Memory B cell (primary cell): ENCODE data around the gene RPS6KA5.

Experiments used
- ATAC-seq: fragments of 150-1000 bp; cut with Tn5 transposase; 2 replicates; pipeline ENCODE4 v1.10.0; 2021; ENCODE audit warnings: low read depth, mild to moderate bottlenecking, moderate library complexity
- DNase-seq, 2 donors: peaks; one replicate each; pipeline ENCODE4 v3.0.0; 2022; ENCODE audit warnings: low spot score in 2 of 2
- H3K27ac Mint-ChIP-seq: one replicate; pipeline ENCODE4 v1.8.0; 2022; ENCODE audit warnings: mild to moderate bottlenecking, moderate library complexity, mixed read lengths
- H3K27me3 Mint-ChIP-seq: one replicate; pipeline ENCODE4 v1.8.0; 2022; ENCODE audit warnings: mixed read lengths
- H3K36me3 Mint-ChIP-seq: one replicate; pipeline ENCODE4 v1.8.0; 2022; ENCODE audit warnings: mild to moderate bottlenecking, mixed read lengths
- H3K4me1 Mint-ChIP-seq: one replicate; pipeline ENCODE4 v1.8.0; 2022; ENCODE audit warnings: mixed read lengths
- H3K4me3 Mint-ChIP-seq: one replicate; pipeline ENCODE4 v1.8.0; 2022; ENCODE audit warnings: mild to moderate bottlenecking, moderate library complexity, mixed read lengths
- H3K9me3 Mint-ChIP-seq: one replicate; pipeline ENCODE4 v1.8.0; 2022; ENCODE audit warnings: mixed read lengths

Gene RPS6KA5

DNA sequence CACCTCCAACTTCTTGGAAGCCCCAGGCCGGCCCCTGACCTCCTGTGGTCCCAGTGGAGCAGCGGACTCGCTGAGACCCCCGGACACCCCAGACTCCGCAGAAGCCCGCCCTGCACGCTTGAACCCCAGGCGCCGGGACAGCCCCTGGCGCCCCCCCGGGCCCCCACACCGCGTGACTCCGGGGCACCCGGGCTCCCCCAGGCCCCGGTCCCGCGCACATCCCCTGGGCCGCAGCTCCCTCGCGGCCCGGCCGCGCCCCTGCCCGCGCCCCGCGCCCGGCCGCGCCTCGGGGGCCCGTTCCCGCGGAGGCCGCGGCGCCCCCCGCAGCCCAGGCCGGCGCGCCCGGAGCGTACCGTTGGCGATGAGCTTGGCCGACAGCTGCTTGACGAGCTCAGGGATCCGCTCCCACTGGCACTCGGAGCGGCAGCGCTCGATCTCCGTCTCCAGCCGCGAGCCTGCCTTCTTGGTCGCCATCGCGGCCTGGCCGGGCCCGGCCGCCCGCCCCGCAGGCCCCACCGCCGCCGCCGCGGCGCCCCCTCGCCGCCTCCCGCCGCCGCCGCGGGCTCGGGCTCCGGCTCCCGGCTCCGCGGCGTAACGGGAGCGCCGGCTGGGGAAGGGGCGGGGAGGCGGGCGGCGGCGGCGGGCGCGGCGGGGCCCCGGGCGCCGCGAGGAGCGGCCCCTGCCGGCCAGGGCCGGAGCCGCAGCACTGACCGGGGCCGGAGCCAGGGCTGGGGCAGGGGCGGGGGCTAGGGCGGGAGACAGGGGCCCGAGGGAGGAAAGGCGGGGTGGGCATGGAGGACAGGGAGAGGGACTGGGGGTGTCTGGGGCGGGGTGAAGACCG, 244.4 kb downstream of the RPS6KA5 start, which contains the start of gene TTC7B:
Gene TTC7B, minus strand, starts transcription at position 609 of the 841 bp plus-strand sequence. Its CDS starts 135 bp downstream, at position 474.
- H3K9me3 Mint-ChIP-seq = no peaks in the 10 kb centered on the region
- ATAC-seq = peak; percentile 82
- no peaks in the 10 kb centered on the region for H3K36me3 Mint-ChIP-seq
- H3K4me3 Mint-ChIP-seq = peak within 1 kb of the TSS; percentile 70
- peak; percentile 12 to 35 for DNase-seq
- no peak within 1 kb of the TSS for H3K27ac Mint-ChIP-seq
- H3K27me3 Mint-ChIP-seq = peaks cover 11% of the 10 kb centered on the region
- H3K4me1 Mint-ChIP-seq = peaks cover 4% of the 10 kb centered on the region

DNA sequence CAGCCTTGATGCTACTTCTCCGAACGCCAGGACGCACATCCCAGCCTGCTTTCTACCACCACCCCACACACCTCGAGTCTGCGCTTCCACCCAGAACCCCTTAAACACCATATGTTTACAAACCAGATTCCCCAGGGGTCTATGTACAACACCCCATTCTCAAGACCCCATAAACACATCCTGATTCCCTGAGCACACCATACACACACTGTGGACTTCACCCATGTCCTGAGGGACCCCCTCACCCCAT, 244.9 kb downstream of the RPS6KA5 start:
- peak overlapping the region; percentile 70 for H3K4me3 Mint-ChIP-seq
- peaks cover 4% of the 10 kb centered on the region for H3K4me1 Mint-ChIP-seq
- peaks cover 11% of the 10 kb centered on the region for H3K27me3 Mint-ChIP-seq
- no peaks in the 10 kb centered on the region for H3K36me3 Mint-ChIP-seq
- H3K27ac Mint-ChIP-seq = no peak overlapping the region
- H3K9me3 Mint-ChIP-seq = no peaks in the 10 kb centered on the region
- no peak for DNase-seq
- ATAC-seq = no peak

DNA sequence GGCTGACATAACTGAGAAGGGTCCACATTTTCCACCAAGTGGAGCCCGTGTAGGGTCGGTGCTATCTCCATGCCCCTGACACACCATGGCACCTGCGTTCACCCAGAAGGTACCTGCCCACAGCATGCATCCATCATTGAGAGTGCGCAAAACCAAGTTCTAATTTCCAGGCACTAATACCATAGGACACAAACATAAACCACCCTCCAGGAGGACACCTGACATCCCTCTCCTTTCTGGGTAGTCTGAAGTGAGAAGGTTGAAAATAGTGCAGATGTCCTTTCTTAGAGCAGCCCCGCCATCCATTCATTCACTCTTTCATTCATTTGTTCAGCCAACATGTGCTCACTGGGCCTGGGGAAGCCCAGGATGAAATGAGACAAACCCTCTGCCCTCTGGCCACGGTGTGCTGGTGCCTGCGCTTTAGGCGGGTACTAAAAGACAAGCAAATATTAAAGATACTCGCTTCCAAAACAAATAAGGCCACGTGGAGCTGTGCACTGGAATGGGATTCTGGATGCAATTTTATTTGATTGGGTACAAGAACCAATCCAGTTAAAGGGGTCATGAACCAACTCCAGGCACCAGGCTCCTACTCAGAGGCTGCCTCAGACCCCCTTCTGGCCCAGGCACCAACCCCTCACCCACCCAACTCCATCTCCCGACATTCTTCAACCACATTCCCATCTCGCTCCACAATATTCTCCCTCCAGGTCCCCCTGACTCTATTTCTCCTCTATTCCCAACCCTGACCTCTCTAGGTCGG, 245.5 kb downstream of the RPS6KA5 start:
- Mint-ChIP-seq H3K9me3 (no peaks in the 10 kb centered on the region), H3K4me1 (peaks cover 4% of the 10 kb centered on the region), H3K4me3 (peak overlapping the region; percentile 70), H3K27ac (no peak overlapping the region), H3K36me3 (no peaks in the 10 kb centered on the region), H3K27me3 (peaks cover 11% of the 10 kb centered on the region)
- DNase-seq (no peak), ATAC-seq (no peak)

DNA sequence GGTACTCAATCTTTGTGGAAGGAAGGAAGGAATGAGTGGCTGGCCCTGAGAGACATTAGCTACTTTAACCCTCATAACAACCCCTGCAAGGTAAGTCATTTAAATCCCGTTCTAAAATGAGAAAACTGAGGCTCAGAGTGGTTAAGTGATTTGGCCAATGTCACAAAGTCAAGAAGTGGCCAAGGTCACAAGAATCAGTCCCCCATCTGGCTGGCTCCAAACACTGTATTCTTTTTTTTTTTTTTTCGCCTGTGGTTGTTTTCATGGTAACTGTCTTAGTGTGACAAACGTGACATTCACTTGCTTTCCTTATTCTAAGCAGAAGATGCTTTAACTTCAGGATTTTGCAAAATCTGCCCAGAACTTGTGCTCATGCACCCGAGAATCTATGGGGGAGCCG, 247.0 kb downstream of the RPS6KA5 start:
- H3K9me3 Mint-ChIP-seq = no peaks in the 10 kb centered on the region
- no peak overlapping the region for H3K4me3 Mint-ChIP-seq
- H3K4me1 Mint-ChIP-seq = peaks cover 4% of the 10 kb centered on the region
- H3K27ac Mint-ChIP-seq = no peak overlapping the region
- H3K36me3 Mint-ChIP-seq = no peaks in the 10 kb centered on the region
- no peak for ATAC-seq
- H3K27me3 Mint-ChIP-seq = peaks cover 11% of the 10 kb centered on the region
- no peak for DNase-seq

DNA sequence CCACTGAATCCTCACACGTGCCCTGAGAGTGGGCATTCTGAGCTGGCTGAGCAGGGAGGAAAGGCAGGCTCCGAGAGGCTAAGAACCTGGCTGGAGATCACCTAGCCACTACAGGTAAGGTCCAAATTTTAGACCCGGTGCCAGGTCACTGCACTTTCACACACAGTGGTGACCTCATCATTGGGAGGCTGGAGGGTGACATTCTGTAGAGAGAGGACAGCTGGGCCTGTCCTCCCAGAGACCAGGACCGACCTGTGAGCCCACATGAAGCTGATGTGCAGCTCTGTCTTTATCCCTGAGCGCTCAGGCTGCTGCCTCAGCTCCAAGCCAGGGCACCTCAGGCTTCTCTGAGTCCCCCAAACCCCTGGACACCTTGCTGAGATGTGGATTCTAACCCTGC, 248.3 kb downstream of the RPS6KA5 start:
- Mint-ChIP-seq H3K36me3 (no peaks in the 10 kb centered on the region), H3K4me1 (peaks cover 4% of the 10 kb centered on the region), H3K4me3 (no peak overlapping the region), H3K9me3 (no peaks in the 10 kb centered on the region), H3K27ac (no peak overlapping the region), H3K27me3 (peaks cover 5% of the 10 kb centered on the region)
- DNase-seq = no peak
- ATAC-seq = no peak

DNA sequence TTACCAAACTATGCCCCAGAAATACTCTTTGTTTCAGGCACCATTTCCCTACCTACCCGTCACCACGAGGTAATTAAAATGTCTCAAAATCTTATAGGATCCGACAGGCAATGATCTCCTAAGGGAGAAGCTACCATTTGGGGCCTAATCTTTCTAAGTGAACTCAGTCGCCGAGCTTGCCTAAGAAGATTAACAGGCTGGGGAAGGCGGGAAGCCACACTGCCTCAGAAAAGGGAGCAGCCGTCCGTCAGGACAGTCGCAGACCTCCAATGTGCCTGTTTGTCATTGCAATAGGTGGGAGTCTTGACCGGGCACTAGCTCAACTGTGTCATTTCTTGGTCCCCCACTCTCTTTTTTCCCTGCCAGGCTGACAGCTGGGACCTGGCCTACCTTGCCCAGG, 248.8 kb downstream of the RPS6KA5 start:
- H3K27me3 Mint-ChIP-seq = peaks cover 3% of the 10 kb centered on the region
- H3K4me3 Mint-ChIP-seq = no peak overlapping the region
- no peaks in the 10 kb centered on the region for H3K9me3 Mint-ChIP-seq
- H3K36me3 Mint-ChIP-seq = no peaks in the 10 kb centered on the region
- DNase-seq = no peak
- ATAC-seq = no peak
- no peak overlapping the region for H3K27ac Mint-ChIP-seq
- H3K4me1 Mint-ChIP-seq = peaks cover 4% of the 10 kb centered on the region

DNA sequence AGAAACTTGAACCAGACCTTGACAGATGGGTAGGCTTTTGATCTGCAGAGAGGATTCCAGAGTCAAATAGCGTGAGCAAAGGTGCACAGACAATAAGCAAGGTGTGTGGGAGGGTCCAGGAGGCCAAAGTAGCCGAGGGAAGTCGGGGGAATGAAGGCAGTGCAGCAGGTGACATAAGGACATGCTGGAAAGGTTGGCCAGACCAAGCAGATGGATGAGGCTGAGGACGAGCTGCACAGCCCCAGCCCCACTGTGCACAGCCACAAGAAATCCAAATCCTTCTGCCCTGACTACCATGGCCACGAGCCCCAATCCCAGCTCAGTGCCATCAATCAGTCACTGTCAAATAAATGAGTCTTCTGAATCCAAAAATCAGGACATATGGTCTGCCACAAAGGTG, 249.6 kb downstream of the RPS6KA5 start:
- no peak for ATAC-seq
- Mint-ChIP-seq H3K27me3 (peaks cover 3% of the 10 kb centered on the region), H3K4me3 (no peak overlapping the region), H3K9me3 (no peaks in the 10 kb centered on the region), H3K27ac (no peak overlapping the region), H3K4me1 (peaks cover 4% of the 10 kb centered on the region), H3K36me3 (no peaks in the 10 kb centered on the region)
- DNase-seq = no peak

DNA sequence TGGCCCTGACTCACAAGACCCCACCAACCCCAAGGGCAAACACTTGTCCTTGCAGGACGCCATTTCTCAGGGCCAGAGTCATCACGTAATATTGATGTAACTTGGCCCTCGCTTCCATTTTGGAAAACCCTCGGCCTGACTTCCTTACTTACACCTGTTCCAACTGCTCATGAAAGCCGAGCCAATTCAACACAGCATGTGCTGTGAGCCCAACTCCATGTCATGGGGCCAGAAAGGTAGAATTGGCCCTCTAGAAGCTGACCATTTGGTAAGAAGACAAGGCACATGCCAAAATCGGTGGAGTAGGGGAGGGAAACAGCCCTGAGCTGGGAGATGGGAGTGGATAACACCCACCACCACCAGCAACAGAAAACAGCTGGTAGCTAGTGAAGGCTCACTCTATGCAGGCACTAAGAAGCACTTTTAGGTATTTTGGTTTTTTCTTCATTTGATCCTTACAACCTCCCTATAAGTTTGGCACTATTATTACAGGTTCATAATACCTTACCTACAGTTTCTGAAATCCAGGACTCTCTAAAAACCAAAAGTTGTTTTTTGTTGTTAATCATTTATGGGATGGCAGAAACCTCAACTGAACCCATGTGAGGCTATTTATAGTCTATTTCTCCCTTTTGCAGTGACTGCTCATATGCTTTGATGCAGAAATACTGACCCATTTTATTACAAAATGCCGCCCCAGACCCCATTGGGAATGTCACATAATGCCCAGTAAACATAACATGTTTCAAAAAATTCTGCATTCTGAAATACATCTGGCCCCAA, 250.7 kb downstream of the RPS6KA5 start:
- ATAC-seq (no peak), DNase-seq (no peak)
- Mint-ChIP-seq H3K27ac (no peak overlapping the region), H3K9me3 (no peaks in the 10 kb centered on the region), H3K4me1 (no peaks in the 10 kb centered on the region), H3K36me3 (no peaks in the 10 kb centered on the region), H3K4me3 (no peak overlapping the region), H3K27me3 (no peaks in the 10 kb centered on the region)

DNA sequence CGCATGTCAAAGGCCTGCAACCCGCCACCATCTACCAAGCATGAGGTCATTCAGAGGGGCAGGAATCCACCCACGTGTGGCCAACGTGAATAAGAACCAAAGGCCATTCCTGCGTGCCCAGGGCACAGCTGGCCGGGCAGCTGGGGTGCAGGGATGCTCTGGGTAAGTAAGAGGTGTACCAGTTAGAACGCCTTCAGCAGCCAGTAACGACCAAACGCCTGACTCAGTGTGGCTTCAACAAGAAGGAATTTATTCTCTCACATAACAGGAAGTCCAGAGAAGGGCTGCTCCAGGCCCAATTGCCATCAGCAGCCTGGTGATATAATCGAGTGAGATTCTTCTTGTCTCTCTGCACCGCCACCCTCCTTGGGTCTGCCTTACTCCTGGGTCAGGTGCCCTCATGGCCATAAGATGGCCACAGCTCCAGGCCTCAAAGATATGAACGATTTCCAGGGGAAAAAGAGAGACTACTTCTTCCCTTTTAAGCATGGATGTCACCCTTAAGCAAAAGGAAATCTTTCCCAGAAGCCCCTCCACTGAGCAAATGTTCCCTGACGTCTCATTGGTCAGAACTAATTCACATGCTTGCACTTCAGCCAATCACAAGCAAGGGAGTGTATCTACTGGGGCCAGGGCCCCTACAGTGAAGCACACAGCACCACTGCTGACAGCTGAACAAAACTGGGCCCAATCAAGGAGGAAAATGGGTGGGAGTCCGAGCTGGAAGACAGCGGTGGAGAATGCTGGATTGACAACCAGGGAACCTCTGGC, 251.5 kb downstream of the RPS6KA5 start:
- ATAC-seq = no peak
- Mint-ChIP-seq H3K27ac (no peak overlapping the region), H3K4me1 (no peaks in the 10 kb centered on the region), H3K36me3 (no peaks in the 10 kb centered on the region), H3K4me3 (no peak overlapping the region), H3K27me3 (no peaks in the 10 kb centered on the region), H3K9me3 (no peaks in the 10 kb centered on the region)
- no peak for DNase-seq

DNA sequence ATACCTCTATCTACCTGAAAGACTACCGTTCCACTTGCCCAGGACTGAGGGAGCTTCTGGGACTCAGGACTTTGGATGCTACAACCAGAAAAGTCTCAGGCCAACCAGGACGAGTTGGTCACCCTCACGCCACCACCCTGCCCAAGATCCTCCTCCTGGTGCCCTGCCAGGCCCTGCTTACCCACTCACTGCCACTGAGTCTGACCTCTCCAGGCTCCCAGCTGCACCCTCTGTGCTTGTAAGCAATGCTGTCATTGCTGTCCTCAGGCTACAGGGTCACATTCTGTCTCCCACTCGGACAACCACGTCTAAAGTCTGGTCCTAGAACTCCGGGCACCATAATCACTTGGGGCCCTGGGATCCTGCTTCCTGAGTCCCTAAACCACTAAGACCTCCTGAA, 253.4 kb downstream of the RPS6KA5 start:
- H3K27ac Mint-ChIP-seq = no peak overlapping the region
- H3K27me3 Mint-ChIP-seq = no peaks in the 10 kb centered on the region
- peaks cover 2% of the 10 kb centered on the region for H3K4me1 Mint-ChIP-seq
- DNase-seq (no peak), ATAC-seq (no peak)
- no peak overlapping the region for H3K4me3 Mint-ChIP-seq
- no peaks in the 10 kb centered on the region for H3K9me3 Mint-ChIP-seq
- H3K36me3 Mint-ChIP-seq = no peaks in the 10 kb centered on the region

DNA sequence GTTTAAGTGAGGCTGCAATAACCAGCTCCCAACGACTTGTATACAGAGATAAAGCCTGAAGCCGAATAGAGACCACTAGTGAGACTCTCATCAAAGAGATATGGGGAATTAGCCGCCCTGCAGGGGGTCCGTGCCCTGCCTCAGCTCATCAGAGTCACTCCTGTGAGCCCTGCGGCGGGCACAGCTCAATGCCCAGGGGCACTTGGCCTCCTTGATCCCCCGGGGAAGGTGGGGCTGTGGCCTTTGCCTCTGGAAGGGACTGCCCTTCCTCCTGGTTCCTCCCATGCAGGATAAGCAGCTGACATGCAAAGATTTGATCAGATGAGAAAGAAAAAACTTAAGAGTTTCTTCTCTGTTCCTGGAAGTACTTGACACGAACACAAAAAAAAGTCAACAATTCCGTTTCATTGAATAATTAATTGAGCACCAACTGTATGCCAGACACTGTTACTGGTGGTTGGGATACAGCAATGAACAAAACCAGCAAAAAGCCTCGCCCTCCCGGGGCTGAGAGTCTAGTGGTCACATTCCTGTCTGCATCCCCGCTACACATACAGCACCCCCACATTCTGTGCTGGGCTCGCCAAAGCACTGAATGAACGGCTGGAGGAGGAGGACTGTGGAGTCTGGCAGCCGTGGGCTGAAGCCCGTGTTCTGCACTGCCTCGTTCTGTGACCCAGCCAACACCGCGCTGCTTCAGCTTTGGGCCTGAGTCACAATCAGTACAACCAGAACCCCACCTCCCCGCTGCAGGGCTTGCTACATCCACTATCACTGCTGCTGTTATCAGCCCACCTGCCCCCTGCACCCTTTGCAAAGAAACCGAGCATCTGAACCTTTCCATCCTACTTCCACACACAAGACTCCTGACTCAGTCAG, 254.5 kb downstream of the RPS6KA5 start:
- no peak overlapping the region for H3K4me3 Mint-ChIP-seq
- ATAC-seq = no peak
- H3K9me3 Mint-ChIP-seq = no peaks in the 10 kb centered on the region

DNA sequence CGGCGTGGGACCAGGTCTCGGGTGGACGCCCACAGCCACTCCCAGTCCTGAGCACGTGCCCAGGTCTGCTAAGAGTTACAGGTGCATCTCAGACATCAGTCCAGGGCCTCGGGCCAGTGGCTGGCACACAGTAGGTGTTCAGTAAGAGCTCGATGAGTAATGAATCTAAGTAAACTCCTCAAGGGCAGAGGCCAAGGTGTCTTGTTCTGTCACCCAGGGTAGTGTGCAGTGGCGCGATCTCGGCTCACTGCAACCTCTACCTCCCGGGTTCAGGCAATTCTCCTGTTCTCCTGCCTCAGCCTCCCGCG, 255.4 kb downstream of the RPS6KA5 start:
- no peak overlapping the region for H3K4me3 Mint-ChIP-seq
- no peak for ATAC-seq
- peaks cover 7% of the 10 kb centered on the region for H3K27me3 Mint-ChIP-seq
- peaks cover 5% of the 10 kb centered on the region for H3K4me1 Mint-ChIP-seq
- H3K36me3 Mint-ChIP-seq = no peaks in the 10 kb centered on the region
- DNase-seq = no peak
- no peaks in the 10 kb centered on the region for H3K9me3 Mint-ChIP-seq
- H3K27ac Mint-ChIP-seq = no peak overlapping the region

More for the DNA sequence above, 254.5 kb downstream of the RPS6KA5 start:
- Mint-ChIP-seq H3K36me3 (no peaks in the 10 kb centered on the region), H3K4me1 (peaks cover 5% of the 10 kb centered on the region), H3K27me3 (peaks cover 4% of the 10 kb centered on the region), H3K27ac (no peak overlapping the region)
- DNase-seq = no peak
